ENCODE measurements around the gene NEDD8.

NEDD8 gene

GRCh38 chr14:24270537-24271133 lies 38.5 kb upstream of the NEDD8 start:
- Histone ChIP-seq H3K27me3 (ENCODE audit: insufficient read depth, low read length, poor library complexity, severe bottlenecking) (no peaks in the 10 kb centered on the region), H4K20me1 (ENCODE audit: insufficient read depth, low read length, poor library complexity, severe bottlenecking) (no peaks in the 10 kb centered on the region), H3K9ac (ENCODE audit: low read depth, low read length, poor library complexity, severe bottlenecking) (peak overlapping the region; percentile 92), H3K9me3 (ENCODE audit: insufficient read depth, low read depth, low read length) (no peaks in the 10 kb centered on the region), H3F3A (ENCODE audit: low read depth) (no peaks in the 10 kb centered on the region), H3K4me1 (ENCODE audit: insufficient read depth, low read length, poor library complexity, severe bottlenecking) (peaks cover 14% of the 10 kb centered on the region), H3K79me2 (ENCODE audit: insufficient read depth, low read length) (peaks cover 14% of the 10 kb centered on the region; the same call in 1 of the 2 replicates), H3K4me2 (ENCODE audit: low read depth, low read length, poor library complexity, severe bottlenecking) (peak overlapping the region; percentile 97), H3K9me2 (replicated peaks; ENCODE audit: low read depth, low read length) (no peaks in the 10 kb centered on the region), H3K4me3 (ENCODE audit: low read length, poor library complexity, severe bottlenecking) (peak overlapping the region; percentile 84), H3K36me3 (ENCODE audit: insufficient read depth, low read length) (no peaks in the 10 kb centered on the region), H2AFZ (ENCODE audit: low read length) (peak overlapping the region; percentile 89)
- no peak for TF ChIP-seq EZH2phosphoT487 (IDR thresholded peaks at IDR 0.05; ENCODE audit: borderline replicate concordance)
- TF ChIP-seq CTCF (conservative IDR thresholded peaks at IDR 0.05; ENCODE audit: low read length): no peak

- H2AFZ ChIP-seq (ENCODE audit: low read length): no peak overlapping the region
- H3K4me1 ChIP-seq (ENCODE audit: insufficient read depth, low read length, poor library complexity, severe bottlenecking): peaks cover 14% of the 10 kb centered on the region
- peak overlapping the region; percentile 92 for H3K9ac ChIP-seq (ENCODE audit: low read depth, low read length, poor library complexity, severe bottlenecking)
- no peak for TF ChIP-seq CTCF (conservative IDR thresholded peaks at IDR 0.05; ENCODE audit: low read length)
- TF ChIP-seq EZH2phosphoT487 (IDR thresholded peaks at IDR 0.05; ENCODE audit: borderline replicate concordance): no peak
- no peaks in the 10 kb centered on the region for H3K27me3 ChIP-seq (ENCODE audit: insufficient read depth, low read length, poor library complexity, severe bottlenecking)
- peaks cover 14% of the 10 kb centered on the region; the same call in 1 of the 2 replicates for H3K79me2 ChIP-seq (ENCODE audit: insufficient read depth, low read length)
- no peaks in the 10 kb centered on the region for H3K9me3 ChIP-seq (ENCODE audit: insufficient read depth, low read depth, low read length)
- H3K4me3 ChIP-seq (ENCODE audit: low read length, poor library complexity, severe bottlenecking): peak overlapping the region; percentile 84
- no peaks in the 10 kb centered on the region for H3F3A ChIP-seq (ENCODE audit: low read depth)
- no peaks in the 10 kb centered on the region for H4K20me1 ChIP-seq (ENCODE audit: insufficient read depth, low read length, poor library complexity, severe bottlenecking)
- no peaks in the 10 kb centered on the region for H3K36me3 ChIP-seq (ENCODE audit: insufficient read depth, low read length)
- no peaks in the 10 kb centered on the region for H3K9me2 ChIP-seq (replicated peaks; ENCODE audit: low read depth, low read length)
- H3K4me2 ChIP-seq (ENCODE audit: low read depth, low read length, poor library complexity, severe bottlenecking): peak overlapping the region; percentile 97
Measured at GRCh38 chr14:24269910-24270536, 37.9 kb upstream of the NEDD8 start.

- peaks cover 14% of the 10 kb centered on the region; the same call in 1 of the 2 replicates for H3K79me2 ChIP-seq (ENCODE audit: insufficient read depth, low read length)
- no peaks in the 10 kb centered on the region for H3K9me3 ChIP-seq (ENCODE audit: insufficient read depth, low read depth, low read length)
- no peaks in the 10 kb centered on the region for H3K9me2 ChIP-seq (replicated peaks; ENCODE audit: low read depth, low read length)
- no peaks in the 10 kb centered on the region for H3F3A ChIP-seq (ENCODE audit: low read depth)
- no peak overlapping the region for H2AFZ ChIP-seq (ENCODE audit: low read length)
- no peaks in the 10 kb centered on the region for H3K27me3 ChIP-seq (ENCODE audit: insufficient read depth, low read length, poor library complexity, severe bottlenecking)
- H3K4me3 ChIP-seq (ENCODE audit: low read length, poor library complexity, severe bottlenecking): no peak overlapping the region
- H3K4me2 ChIP-seq (ENCODE audit: low read depth, low read length, poor library complexity, severe bottlenecking): no peak overlapping the region
- TF ChIP-seq CTCF (conservative IDR thresholded peaks at IDR 0.05; ENCODE audit: low read length) (no peak), EZH2phosphoT487 (IDR thresholded peaks at IDR 0.05; ENCODE audit: borderline replicate concordance) (no peak)
- no peaks in the 10 kb centered on the region for H4K20me1 ChIP-seq (ENCODE audit: insufficient read depth, low read length, poor library complexity, severe bottlenecking)
- no peak overlapping the region for H3K9ac ChIP-seq (ENCODE audit: low read depth, low read length, poor library complexity, severe bottlenecking)
- H3K4me1 ChIP-seq (ENCODE audit: insufficient read depth, low read length, poor library complexity, severe bottlenecking): peaks cover 14% of the 10 kb centered on the region
- H3K36me3 ChIP-seq (ENCODE audit: insufficient read depth, low read length): no peaks in the 10 kb centered on the region
Measured at GRCh38 chr14:24269368-24269767, 37.2 kb upstream of the NEDD8 start.
